ENCODE results near the gene BZW1. TPM values are rescaled to one million over a fixed set of nuclear protein-coding genes. Genes with fewer than 3 reads are reported as not detected.

The BZW1 gene
- 63.2 TPM for total RNA-seq
- long read RNA-seq, full-length matches to known transcripts: 61 of 77 reads
- long read RNA-seq, partial matches to known transcripts: 2 of 77 reads
- long read RNA-seq, other reads (novel, unspliced or antisense): 14 of 77 reads

GRCh38 chr2:200811333-200812121 lies at the start of gene BZW1:
Gene BZW1, plus strand, starts transcription at chr2:200811910. Its CDS starts 1,308 bp downstream, at chr2:200813218.
- TF ChIP-seq CTCF (IDR thresholded peaks at IDR 0.05; ENCODE audit: borderline replicate concordance): no peak
- DNase-seq: peak; percentile 94
- peaks cover 49% of the 10 kb centered on the region for H3K4me1 ChIP-seq
- H3K27ac ChIP-seq (replicated peaks): peak within 1 kb of the TSS; percentile 98
- H3K4me3 ChIP-seq: peak within 1 kb of the TSS; percentile 95
- peaks cover 33% of the 10 kb centered on the region for H3K36me3 ChIP-seq
- intact Hi-C loops (cut with micrococcal nuclease): loop anchor here (5.0 kb wide), 1 partner anchor 99 kb away; no protein-coding TSS in a partner anchor
- H3K9me3 ChIP-seq (replicated peaks): no peaks in the 10 kb centered on the region
- H3K27me3 ChIP-seq (ENCODE audit: low read depth): no peaks in the 10 kb centered on the region

GRCh38 chr2:200762127-200762526 lies 49.6 kb upstream of the BZW1 start:
- TF ChIP-seq CTCF (IDR thresholded peaks at IDR 0.05; ENCODE audit: borderline replicate concordance): no peak
- H3K27ac ChIP-seq (replicated peaks): no peak overlapping the region
- intact Hi-C loops (cut with micrococcal nuclease): no loop called here
- peaks cover 11% of the 10 kb centered on the region for H3K4me1 ChIP-seq
- no peaks in the 10 kb centered on the region for H3K9me3 ChIP-seq (replicated peaks)
- H3K27me3 ChIP-seq (ENCODE audit: low read depth): no peaks in the 10 kb centered on the region
- no peak for DNase-seq
- no peaks in the 10 kb centered on the region for H3K36me3 ChIP-seq
- no peak overlapping the region for H3K4me3 ChIP-seq

GRCh38 chr2:200763422-200763821 lies 48.3 kb upstream of the BZW1 start:
- no peak for DNase-seq
- H3K4me3 ChIP-seq: no peak overlapping the region
- no peaks in the 10 kb centered on the region for H3K27me3 ChIP-seq (ENCODE audit: low read depth)
- H3K27ac ChIP-seq (replicated peaks): no peak overlapping the region
- no peaks in the 10 kb centered on the region for H3K36me3 ChIP-seq
- H3K4me1 ChIP-seq: peaks cover 11% of the 10 kb centered on the region
- H3K9me3 ChIP-seq (replicated peaks): no peaks in the 10 kb centered on the region
- no peak for TF ChIP-seq CTCF (IDR thresholded peaks at IDR 0.05; ENCODE audit: borderline replicate concordance)
- intact Hi-C loops (cut with micrococcal nuclease): no loop called here

- DNase-seq: no peak
- H3K4me3 ChIP-seq: no peak overlapping the region
- H3K27me3 ChIP-seq (ENCODE audit: low read depth): no peaks in the 10 kb centered on the region
- no peaks in the 10 kb centered on the region for H3K9me3 ChIP-seq (replicated peaks)
- peak overlapping the region; percentile 40 for H3K27ac ChIP-seq (replicated peaks)
- H3K36me3 ChIP-seq: no peaks in the 10 kb centered on the region
- no peak for TF ChIP-seq CTCF (IDR thresholded peaks at IDR 0.05; ENCODE audit: borderline replicate concordance)
- peaks cover 11% of the 10 kb centered on the region for H3K4me1 ChIP-seq
- intact Hi-C loops (cut with micrococcal nuclease): no loop called here
These were observed 46.4 kb upstream of the BZW1 start for GRCh38 chr2:200765139-200765951.

GRCh38 chr2:200765995-200766660 lies 45.6 kb upstream of the BZW1 start:
- no peak for TF ChIP-seq CTCF (IDR thresholded peaks at IDR 0.05; ENCODE audit: borderline replicate concordance)
- peak overlapping the region; percentile 40 for H3K27ac ChIP-seq (replicated peaks)
- H3K27me3 ChIP-seq (ENCODE audit: low read depth): no peaks in the 10 kb centered on the region
- intact Hi-C loops (cut with micrococcal nuclease): no loop called here
- H3K9me3 ChIP-seq (replicated peaks): no peaks in the 10 kb centered on the region
- H3K4me3 ChIP-seq: no peak overlapping the region
- no peaks in the 10 kb centered on the region for H3K36me3 ChIP-seq
- H3K4me1 ChIP-seq: peaks cover 11% of the 10 kb centered on the region
- DNase-seq: no peak

All from left ventricle myocardium inferior (tissue), 1 donor.